HG02623 (cell line): ENCODE measurements around the gene MGAT2.
"Not testable (repeated sequence)": the region's sequence is repeated elsewhere in the genome, so short reads cannot be mapped to it uniquely, and the experiment has no call there.

Source experiments
- ATAC-seq: cut with Tn5 transposase; IDR thresholded peaks from one replicate; pipeline ENCODE4 v1.9.1; 2021; ENCODE audit warnings: moderate library complexity; ENCODE audit not compliant: unreplicated experiment

The MGAT2 gene

GRCh38 chr14:49612251-49612650 lies 8.3 kb upstream of the MGAT2 start:
- ATAC-seq: no peak

- ATAC-seq: no peak
These were observed 7.9 kb upstream of the MGAT2 start for GRCh38 chr14:49612671-49613070.

GRCh38 chr14:49614196-49614595 lies 6.4 kb upstream of the MGAT2 start:
- no peak for ATAC-seq

GRCh38 chr14:49615776-49616175 lies 4.8 kb upstream of the MGAT2 start:
- no peak for ATAC-seq

GRCh38 chr14:49617852-49618519 lies 2.6 kb upstream of the MGAT2 start:
- no peak for ATAC-seq

- not testable (repeated sequence) for ATAC-seq
These were observed 1.3 kb upstream of the MGAT2 start for GRCh38 chr14:49619273-49619672.

- ATAC-seq: no peak
These were observed 869 bp upstream of the MGAT2 start for GRCh38 chr14:49619730-49620129.

GRCh38 chr14:49621114-49621881 lies 699 bp downstream of the MGAT2 start:
- ATAC-seq: peak; percentile 15

- ATAC-seq: no peak
These were observed 1.5 kb downstream of the MGAT2 start for GRCh38 chr14:49622022-49622607.

GRCh38 chr14:49623387-49623786 lies 2.8 kb downstream of the MGAT2 start:
- ATAC-seq: no peak

- no peak for ATAC-seq
These were observed 3.6 kb downstream of the MGAT2 start for GRCh38 chr14:49623941-49624839.

GRCh38 chr14:49633640-49634546 lies 13.3 kb downstream of the MGAT2 start:
- peak; percentile 72 for ATAC-seq

GRCh38 chr14:49634547-49635334 lies 14.1 kb downstream of the MGAT2 start, which contains the start of gene DNAAF2:
TSS of gene DNAAF2 (minus strand) at chr14:49635244. CDS start at chr14:49635149, 95 bp downstream.
- ATAC-seq: peak; percentile 21

GRCh38 chr14:49636866-49637265 lies 16.3 kb downstream of the MGAT2 start:
- ATAC-seq: no peak

GRCh38 chr14:49637534-49638078 lies 17.0 kb downstream of the MGAT2 start:
- ATAC-seq: no peak

- no peak for ATAC-seq
These were observed 20.2 kb downstream of the MGAT2 start for GRCh38 chr14:49640540-49641417.

- no peak for ATAC-seq
These were observed 21.1 kb downstream of the MGAT2 start for GRCh38 chr14:49641697-49642129.

- ATAC-seq: no peak
These were observed 21.6 kb downstream of the MGAT2 start for GRCh38 chr14:49642163-49642562.
